Hippocampal formation (tissue), 2 donors: ENCODE results near the gene C13orf46.
A peak's percentile ranks its signal among the peaks of the same experiment; 100 is the strongest.
"Not testable (repeated sequence)": the region's sequence is repeated elsewhere in the genome, so short reads cannot be mapped to it uniquely, and the experiment has no call there.

Source experiments
- DNase-seq, 2 donors: peaks; one replicate each; lab custom pipeline; 2025; lab: John Stamatoyannopoulos, UW

C13orf46 gene

DNA sequence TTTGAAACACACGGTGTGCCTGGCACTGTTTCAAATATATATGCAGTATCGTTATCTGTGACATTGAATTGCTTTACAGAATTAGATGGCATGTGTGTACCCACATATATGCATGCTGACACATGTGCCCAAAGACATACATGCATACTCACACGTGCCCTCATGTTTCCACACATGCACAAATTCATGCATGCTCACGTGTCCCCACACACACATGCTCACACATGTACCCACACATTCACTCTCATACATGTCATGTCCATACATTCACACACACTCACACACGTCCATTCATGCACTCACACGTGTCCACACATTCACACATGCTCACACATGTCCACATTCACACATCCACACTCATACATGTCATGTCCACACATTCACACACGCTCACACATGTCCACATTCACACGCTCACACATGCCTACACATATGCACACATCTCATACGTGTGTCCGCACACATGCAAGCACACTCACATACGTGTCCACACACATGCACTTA, 17.9 kb upstream of the C13orf46 start:
- no peak for DNase-seq

DNA sequence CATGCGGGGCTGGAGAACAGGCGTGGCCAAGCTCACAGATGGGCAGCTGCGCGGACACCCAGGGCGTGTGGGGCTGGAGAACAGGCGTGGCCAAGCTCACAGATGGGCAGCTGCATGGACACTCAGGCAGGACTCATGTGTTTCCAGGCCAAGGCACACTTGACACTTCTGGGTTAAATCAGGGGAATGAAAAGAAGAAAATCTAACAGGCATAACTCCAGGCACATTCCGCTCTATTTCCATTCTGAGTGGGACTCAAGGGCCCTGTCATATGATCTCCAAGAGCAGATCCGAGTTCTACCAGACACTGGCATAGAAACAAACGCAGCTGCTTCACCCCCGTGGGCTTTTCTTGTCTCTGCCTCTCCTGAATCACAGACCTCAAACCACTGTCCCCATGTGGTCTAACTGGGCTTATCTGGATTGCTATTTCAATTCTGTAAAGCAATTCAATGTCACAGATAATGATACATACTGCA, 17.4 kb upstream of the C13orf46 start:
- DNase-seq, result peak in 1 of 2 donors; percentile 42

DNA sequence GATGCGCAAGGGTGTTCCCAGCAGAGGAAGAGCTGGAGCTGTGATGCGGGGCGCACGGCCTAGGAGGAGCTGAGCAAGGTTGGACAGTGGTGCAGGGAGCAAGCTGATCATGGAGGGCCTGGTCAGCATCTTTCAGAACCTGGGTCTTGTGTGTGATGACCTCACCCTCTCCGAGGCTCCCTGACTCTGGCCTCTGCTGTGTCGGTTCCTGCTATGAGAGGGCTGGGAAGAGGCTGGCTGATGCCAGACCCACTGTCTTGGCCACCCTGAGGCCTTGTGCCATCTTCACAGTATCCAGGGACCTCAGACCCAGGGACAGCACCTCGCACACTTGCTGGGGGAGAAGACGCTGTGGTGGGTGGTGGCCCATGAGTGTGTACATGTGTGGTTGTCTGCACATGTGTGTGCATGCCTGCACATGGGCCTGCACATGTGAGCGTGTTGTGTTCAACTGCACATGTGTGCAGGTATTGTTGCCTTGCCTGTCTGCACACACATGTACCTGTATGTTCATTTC, 16.5 kb upstream of the C13orf46 start:
- DNase-seq, result no peak

DNA sequence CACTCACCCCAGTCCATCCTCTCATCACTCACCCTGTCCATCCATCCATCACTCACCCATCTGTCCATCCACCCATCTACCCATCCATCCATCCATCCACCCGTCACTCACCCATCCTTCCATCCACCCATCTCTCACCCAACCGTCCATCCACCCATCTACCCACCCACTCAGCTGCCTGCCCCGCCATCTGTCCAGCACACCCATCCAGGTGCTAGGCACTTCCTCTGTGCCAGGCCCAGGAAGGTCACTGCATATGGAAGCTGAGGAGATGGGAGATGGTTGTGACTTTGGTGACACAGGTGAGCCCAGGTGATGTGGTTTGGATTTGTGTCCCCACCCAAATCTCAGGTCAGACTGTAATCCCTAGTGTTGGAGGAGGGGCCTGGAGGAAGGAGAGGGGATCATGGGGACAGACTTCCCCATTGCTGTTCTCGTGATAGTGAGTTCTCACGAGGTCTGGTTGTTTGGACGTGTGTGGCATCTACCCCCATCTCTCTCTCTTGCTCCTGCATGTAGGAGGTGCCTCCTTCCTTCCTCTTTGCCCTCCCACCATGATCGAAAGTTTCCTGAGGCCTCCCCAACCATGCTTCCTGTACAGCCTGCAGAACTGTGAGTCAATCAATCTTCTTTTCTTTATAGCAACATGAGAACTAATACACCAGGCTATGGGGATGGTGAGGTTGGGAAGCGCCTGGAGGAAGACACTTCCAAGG, 15.9 kb upstream of the C13orf46 start:
- no peak for DNase-seq

DNA sequence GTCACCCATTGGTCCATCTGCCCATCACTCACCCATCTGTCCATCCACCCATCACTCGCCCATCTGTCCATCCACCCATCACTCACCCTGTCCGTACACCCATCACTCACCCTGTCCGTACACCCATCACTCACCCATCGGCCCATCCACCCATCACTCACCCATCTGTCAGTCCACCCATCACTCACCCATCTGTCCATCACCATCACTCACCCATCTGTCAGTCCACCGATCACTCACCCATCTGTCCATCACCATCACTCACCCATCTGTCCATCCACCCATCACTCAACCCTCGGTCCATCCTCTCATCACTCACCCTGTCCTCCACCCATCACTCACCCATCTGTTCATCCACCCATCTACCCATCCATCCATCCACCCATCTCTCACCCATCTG, 15.0 kb upstream of the C13orf46 start:
- not testable (repeated sequence) for DNase-seq

DNA sequence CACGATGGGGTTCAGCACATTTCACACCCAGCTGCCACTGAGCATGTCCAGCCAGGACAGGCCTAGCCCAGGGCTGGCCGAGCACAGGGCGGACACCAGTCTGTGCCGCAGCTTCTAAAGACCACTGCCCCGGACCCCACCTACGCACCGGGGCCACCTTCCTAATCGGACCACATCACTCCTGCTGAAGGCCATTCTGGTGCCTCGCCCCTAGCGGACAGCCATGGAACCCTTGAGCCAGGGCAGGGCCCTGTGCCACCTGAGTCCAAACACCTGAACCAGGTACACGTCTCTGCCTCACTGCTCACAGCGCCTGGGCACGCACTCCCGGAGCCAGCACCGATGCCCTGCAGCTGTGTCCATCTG, 8.4 kb upstream of the C13orf46 start:
- DNase-seq, result no peak

DNA sequence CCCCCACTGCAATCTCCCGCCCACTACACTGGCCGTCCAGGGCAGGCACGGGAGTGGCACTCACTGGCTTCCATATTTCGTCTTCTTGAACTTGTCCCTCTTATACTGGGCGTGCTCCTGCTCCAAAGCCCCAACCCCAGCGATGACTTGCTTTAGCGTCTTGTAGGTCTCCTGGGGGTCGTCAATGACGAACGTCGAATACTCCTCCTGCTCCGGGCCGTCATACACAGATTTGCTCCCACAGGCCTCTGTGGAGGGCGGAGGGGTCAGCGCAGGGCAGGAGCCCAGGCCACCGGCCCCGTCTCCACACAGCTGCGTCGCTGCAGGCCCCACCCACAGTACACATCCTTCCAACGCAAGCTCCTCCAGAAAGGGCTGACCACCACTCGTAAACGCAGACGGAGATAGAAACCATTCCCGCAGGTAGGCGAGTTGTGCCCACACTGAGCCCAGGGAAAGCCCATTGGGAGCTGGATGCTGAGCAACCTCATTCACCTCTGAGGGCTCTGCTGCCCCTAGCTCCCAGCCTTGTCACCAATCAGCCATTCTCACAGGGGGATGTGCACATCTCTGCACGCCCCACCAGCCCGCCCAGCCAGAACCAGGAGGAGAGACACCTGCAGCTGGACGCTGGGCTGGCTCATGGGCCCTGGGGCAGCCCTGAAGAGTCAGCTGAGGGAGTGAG, 7.9 kb upstream of the C13orf46 start:
- DNase-seq, result no peak

DNA sequence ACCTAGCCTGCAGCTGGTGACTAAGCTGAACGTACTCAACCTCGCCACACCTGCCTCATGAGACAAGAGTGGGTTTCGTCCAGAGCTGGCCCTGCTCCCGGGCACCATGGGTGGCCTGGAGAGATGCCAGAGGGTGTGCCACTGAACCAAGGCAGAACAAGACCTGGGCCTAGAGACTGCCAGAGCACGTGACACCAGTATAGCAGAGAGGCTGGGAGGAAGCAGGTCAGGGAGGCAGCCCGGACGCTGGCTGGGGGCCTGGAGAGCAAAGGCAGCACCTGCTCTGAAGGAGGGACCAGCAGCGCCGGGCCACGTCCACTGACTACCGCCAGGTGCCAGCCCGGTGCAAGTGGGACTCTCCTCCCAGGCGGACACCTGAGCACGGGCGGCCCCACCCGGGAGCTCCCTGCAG, 7.3 kb upstream of the C13orf46 start:
- DNase-seq, result no peak

DNA sequence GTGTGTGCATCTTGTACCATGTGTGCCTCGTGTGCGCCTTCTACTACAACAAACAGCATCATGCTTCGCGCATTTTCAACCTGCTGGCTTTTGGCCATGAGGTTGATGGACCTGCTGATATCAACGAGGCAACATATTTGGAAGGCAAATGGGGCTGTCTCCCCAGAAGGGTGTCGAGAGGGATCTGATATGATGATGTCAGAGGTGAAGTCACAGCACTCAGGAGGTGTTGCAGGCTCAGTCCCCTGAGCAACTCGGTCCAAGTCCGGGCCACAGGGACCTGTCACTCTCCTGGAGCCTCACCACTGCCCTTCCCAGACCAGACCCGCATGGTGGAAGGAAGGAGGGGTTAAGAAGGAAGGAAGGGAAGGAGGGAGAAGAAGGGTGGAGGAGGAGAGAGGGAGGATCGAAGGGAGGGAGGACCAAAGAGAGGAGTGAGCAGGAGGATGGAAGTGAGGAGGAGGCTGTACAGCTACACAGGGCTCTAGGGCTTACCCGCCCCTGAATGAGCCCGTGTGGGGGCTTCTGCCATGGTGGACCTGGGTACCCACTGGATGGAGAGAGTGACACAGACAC, 6.7 kb upstream of the C13orf46 start:
- DNase-seq, result no peak

DNA sequence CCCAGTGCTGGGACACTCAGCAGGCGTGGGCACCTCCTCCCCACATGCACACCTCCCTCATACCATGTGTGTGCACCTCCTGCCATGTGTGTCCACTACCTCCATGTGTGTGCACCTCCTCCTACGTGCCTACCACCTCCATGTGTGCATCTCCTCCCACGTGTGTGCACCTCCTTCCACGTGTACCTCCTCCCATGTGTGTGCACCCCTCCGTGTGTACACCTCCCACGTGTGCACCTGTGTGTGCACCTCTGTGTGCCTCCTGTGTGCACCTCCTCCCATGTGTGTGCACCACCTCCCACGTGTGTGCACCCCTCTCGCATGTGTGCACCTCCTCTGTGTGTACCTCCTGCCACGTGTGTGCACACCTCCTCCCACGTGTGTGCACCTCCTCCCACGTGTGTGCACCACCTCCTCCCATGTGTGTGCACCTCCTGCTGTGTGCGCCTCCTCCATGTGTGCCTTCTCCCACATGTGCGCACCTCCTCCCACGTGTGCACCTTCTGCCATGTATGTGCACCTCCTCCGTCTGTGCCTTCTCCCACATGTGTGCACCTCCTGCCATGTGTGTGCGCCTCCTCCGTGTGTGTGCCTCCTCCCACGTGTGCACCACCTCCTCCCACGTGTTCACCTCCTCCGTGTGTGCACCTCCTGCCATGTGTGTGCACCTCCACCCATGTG, 6.1 kb upstream of the C13orf46 start:
- DNase-seq, result no peak

DNA sequence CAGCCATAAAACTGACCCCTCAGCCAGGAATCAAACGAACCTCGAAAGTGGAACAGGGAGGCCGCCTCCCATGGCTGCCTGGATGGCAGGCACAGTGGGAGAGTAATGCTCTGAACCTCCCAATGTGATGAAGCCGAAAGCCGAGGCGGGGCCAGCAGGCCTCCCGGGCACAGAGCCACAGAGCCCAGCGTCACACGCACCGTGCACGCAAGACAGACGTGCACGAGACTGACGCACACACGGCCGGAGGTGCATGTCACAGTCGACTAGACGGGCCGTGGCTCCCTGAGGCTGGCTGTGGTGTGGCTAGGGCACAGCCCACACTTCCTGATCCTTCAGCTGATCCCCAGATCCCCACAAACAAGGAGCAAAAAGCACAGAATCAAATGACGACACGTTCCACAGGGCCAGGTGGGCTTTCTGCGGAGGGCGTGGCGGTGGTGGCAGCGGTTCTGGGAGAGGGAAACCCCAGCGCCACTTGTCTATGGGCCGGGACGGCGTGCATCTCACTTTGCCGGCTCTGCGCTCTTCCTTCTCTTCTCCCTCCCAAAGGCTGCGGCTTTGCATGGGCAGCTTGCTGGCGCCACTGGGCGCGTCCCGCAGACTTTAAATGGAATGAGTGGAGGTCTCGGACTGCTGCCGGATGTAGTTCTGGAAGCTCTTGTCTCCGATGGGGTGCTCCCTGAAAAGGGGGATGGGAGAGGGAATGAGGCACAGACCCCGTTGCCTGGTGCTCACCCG, 5.0 kb upstream of the C13orf46 start:
- DNase-seq, result no peak

DNA sequence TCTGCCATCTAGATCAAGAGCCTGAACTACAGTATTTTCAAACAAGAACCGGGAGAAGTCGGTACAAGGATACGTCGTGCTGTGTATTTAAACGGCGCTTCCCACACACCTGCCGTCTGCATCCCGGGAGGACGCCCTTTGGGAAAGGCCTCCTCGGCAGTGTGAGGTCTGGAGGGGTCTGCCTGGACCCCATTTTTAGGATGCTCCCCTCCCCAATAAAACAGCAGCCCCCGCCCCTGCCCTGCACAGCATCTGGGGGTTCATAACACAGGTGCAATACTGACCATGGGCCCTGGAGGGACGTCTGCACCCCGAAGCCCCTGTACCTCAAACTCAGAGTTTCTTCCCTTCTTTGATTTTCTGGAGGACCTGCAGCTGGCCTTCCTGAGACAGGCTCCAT, 4.1 kb upstream of the C13orf46 start:
- no peak for DNase-seq

DNA sequence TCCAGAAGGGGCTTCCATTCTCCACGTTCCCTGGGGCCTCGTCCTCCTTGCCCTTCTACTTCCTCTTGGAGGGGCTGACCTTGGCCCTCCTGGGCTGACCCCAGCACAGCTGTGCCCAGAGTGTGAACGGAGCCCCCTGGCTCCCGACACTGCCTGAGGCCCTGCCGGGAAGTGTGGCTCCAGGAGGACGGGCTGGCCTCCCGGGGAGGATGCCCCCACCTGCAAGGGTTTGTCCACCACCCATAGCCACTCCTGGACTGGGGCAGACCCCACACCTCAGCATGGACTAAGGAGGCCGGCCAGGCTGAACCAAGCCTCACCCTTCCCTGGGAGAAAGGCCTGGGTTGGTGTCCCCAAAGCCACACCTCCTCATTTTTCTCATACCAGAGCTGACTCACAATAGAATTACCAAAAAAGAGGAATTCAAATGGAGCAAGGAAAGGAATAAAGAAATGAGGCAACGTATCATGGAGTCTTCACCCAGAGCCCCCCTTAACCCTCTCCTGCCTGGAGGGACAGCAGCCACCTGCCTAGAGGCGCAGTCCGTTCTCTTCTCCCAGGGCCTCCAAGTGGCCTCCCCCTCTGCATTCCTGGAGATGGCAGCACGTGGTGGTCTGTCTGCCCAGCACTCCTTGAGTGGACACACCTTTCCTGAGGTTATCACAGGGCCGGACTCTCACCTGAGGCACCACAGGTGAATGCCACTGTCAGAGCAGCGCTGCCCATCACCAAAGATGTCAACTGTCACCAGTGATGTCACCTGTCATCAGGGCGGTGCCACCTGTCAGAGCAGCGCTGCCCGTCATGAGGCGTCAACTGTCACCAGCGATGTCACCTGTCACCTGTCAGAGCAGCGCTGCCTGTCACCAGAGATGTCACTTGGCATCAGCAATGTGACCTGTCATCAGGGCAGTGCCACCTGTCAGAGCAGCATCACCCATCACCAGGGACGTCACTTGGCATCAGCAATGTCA, 3.1 kb upstream of the C13orf46 start:
- DNase-seq, result no peak

DNA sequence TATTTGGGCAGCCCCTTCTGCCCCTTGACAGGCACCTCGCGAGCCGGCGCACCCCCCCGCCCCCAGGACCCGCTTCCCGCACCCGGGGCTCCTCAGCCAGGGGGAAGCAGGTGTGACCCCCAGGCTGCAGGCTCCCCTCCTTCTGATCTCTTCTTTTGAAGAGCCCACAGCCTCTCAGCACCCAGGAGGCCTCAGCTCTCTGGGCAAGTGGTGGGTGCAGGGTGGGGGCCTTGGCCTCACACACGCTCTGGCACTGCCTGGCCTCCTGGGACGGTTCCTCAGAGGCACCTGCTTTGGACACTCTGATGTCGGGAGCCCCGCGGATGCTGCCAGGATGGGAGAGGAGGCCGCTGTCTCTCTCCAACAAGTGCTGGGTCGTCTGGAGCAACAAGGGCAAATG, 1.5 kb upstream of the C13orf46 start:
- DNase-seq, result no peak

DNA sequence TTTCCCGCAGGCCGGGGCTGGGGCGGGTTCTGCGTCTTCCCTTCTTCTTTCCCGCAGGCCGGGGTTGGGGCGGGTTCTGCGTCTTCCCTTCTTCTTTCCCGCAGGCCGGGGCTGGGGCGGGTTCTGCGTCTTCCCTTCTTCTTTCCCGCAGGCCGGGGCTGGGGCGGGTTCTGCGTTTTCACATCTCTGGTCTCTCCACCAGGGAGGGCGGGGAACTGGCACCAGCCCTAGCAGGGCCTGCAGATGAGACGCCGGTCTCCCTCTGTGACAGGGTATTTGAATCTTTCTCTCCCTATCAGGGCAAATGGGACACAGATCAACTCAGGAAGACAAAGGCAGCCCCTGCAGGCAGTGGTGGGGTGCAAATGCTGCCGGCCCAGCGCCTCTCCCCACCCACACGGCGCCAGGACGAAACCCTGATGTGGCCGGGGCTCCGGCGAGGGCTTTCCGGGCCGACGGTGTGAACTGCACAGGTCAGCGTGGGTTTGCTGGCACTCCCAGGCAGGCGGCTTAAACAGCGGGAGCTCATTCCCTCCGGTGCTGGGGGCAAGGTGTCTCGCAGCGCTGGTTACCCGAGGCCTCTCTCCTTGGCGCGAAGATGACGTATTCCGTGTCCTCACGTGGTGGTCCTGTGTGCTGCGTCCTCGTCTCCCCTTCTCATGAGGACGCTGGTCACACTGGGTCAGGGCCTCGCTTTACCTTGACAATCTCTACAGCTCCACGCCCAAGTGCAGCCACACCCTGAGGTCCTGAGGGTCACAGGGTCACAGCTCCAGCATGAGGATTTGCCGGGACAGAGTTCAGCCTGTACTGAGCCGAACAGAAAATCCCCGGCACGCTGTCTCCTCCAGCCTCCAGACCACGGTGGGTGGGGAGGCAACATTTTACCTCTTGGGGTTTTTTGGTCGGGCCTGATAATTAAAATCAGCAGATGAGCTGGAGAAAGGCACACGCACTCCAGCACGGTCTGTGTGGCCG, 717 bp upstream of the C13orf46 start:
- no peak for DNase-seq

DNA sequence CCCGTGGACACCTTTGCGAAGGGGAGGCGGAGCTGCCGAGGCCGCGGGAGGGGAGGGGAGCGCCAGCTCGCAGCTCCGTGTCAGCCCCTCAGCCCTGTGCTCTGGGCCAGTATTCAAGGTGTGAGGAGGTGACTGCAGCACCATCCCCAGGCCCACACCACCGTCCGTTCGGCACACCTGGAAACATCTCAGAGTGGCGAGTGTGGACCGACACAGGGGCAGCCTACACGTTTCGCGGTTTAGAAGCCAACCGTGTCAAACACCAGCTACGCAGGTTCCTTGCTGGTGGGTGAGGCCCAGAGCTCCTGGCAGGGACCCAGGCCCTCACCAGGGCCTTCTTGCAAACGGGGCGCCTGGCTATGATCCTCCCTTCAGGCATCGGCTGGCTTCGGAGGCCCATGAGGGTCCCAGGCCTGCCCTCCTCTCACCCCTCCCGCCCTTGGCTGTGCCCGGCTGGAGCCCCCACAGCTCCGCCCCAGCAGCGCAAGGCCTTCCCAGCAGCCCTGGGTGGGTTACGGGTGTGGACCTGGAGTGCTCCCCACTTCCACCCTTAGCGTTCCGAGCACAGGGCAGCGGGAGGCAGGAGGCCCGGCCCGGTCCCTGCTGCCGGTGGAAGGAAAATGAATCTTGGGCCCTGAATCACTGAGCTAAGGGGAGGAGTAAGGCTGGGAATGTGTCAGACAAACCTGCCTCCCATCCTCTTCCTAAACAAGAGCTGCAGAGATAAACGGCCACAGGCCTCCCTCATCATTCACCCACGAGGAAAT, 1.2 kb downstream of the C13orf46 start:
- no peak for DNase-seq

DNA sequence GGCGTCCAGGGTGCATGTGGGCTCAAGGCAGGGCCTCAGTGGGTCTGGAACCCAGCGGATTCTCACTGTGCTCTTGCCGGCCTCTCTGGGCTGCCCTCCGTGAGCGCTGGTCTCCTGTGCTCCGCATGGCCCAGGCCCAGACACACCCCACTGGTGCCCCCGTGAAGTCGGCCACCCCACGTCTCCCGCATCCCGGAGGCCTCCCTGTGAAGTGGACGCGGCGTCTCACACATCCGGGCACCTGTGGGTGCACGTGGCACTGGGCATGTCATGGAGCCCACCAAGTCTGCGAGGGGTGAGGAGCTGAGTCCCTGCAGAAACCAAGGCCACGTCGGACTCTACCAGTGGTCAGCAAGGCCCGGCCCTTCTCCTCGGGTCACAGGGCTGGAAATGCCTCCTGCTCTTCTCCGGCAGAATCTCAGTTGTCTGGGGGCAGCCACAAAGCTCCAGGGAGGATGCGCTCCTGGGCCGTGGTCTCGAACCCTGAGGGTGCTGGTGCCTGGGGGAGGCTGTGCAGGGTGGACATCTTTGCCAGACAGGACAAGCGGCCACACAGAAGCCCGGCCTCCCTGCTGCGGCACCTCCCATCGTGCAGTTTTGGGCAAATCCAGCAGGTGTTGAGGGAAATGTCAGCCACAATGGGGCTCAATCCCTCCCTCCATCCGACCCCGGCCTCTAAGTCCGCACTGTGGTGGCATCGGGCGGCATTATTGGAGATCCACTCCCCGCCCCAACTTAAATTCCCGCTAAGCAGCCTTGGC, 2.2 kb downstream of the C13orf46 start:
- no peak for DNase-seq
